Measurements from ENCODE around the gene UBE2J1. TPM values are rescaled to one million over a fixed set of nuclear protein-coding genes. Genes with fewer than 3 reads are reported as not detected.

UBE2J1 gene
- total and polyA plus RNA-seq, 4 donors, result 14.7 to 26.4 (median 18.0) TPM

GRCh38 chr6:89301586-89302194 is 50.8 kb downstream of the UBE2J1 start:
- Histone ChIP-seq H3K27me3 (ENCODE audit: control insufficient read depth in 4 of 4, insufficient read depth in 4 of 4, low read length in 3 of 4) (no peaks in the 10 kb centered on the region), H3K9ac (ENCODE audit: low read depth in 1 of 2, low read length in 2 of 2) (no peak overlapping the region), H3K36me3 (ENCODE audit: control insufficient read depth in 4 of 4, insufficient read depth in 3 of 4, low read depth in 1 of 4, low read length in 3 of 4) (no peaks in the 10 kb centered on the region), H3K9me3 (ENCODE audit: control insufficient read depth in 4 of 4, low read length in 3 of 4) (no peaks in the 10 kb centered on the region), H3K4me1 (ENCODE audit: control insufficient read depth in 4 of 4, insufficient read depth in 4 of 4, low read length in 3 of 4) (no peaks in the 10 kb centered on the region), H3K27ac (ENCODE audit: low read depth in 1 of 2, low read length in 2 of 2) (no peak overlapping the region), H3K4me3 (ENCODE audit: low read depth in 1 of 3, low read length in 3 of 3) (no peak overlapping the region)
- TF ChIP-seq GABPA (IDR thresholded peaks at IDR 0.05 in 1 of 2, conservative IDR thresholded peaks at IDR 0.05 in 1 of 2) (no peak), RAD21 (IDR thresholded peaks at IDR 0.05) (no peak), ATF3 (IDR thresholded peaks at IDR 0.05) (no peak), YY1 (IDR thresholded peaks at IDR 0.05) (no peak), SP1 (IDR thresholded peaks at IDR 0.05) (no peak), FOXA2 (IDR thresholded peaks at IDR 0.05) (no peak), EGR1 (IDR thresholded peaks at IDR 0.05; ENCODE audit: low read depth in 2 of 2) (no peak), HNF4G (IDR thresholded peaks at IDR 0.05) (no peak), HNF4A (conservative IDR thresholded peaks at IDR 0.05) (no peak), RXRA (IDR thresholded peaks at IDR 0.05) (no peak), FOXA1 (IDR thresholded peaks at IDR 0.05) (no peak), TAF1 (conservative IDR thresholded peaks at IDR 0.05) (no peak), NR2F2 (IDR thresholded peaks at IDR 0.05) (no peak), JUND (IDR thresholded peaks at IDR 0.05) (no peak), MAX (IDR thresholded peaks at IDR 0.05) (no peak)
- TF ChIP-seq, protein P1, sequence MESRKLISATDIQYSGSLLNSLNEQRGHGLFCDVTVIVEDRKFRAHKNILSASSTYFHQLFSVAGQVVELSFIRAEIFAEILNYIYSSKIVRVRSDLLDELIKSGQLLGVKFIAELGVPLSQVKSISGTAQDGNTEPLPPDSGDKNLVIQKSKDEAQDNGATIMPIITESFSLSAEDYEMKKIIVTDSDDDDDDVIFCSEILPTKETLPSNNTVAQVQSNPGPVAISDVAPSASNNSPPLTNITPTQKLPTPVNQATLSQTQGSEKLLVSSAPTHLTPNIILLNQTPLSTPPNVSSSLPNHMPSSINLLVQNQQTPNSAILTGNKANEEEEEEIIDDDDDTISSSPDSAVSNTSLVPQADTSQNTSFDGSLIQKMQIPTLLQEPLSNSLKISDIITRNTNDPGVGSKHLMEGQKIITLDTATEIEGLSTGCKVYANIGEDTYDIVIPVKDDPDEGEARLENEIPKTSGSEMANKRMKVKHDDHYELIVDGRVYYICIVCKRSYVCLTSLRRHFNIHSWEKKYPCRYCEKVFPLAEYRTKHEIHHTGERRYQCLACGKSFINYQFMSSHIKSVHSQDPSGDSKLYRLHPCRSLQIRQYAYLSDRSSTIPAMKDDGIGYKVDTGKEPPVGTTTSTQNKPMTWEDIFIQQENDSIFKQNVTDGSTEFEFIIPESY (IDR thresholded peaks at IDR 0.05), result no peak
- TF ChIP-seq, protein P2, sequence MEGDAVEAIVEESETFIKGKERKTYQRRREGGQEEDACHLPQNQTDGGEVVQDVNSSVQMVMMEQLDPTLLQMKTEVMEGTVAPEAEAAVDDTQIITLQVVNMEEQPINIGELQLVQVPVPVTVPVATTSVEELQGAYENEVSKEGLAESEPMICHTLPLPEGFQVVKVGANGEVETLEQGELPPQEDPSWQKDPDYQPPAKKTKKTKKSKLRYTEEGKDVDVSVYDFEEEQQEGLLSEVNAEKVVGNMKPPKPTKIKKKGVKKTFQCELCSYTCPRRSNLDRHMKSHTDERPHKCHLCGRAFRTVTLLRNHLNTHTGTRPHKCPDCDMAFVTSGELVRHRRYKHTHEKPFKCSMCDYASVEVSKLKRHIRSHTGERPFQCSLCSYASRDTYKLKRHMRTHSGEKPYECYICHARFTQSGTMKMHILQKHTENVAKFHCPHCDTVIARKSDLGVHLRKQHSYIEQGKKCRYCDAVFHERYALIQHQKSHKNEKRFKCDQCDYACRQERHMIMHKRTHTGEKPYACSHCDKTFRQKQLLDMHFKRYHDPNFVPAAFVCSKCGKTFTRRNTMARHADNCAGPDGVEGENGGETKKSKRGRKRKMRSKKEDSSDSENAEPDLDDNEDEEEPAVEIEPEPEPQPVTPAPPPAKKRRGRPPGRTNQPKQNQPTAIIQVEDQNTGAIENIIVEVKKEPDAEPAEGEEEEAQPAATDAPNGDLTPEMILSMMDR (IDR thresholded peaks at IDR 0.05; ENCODE audit: low read depth, low read length, missing input control), result no peak
- TF ChIP-seq, protein P3, sequence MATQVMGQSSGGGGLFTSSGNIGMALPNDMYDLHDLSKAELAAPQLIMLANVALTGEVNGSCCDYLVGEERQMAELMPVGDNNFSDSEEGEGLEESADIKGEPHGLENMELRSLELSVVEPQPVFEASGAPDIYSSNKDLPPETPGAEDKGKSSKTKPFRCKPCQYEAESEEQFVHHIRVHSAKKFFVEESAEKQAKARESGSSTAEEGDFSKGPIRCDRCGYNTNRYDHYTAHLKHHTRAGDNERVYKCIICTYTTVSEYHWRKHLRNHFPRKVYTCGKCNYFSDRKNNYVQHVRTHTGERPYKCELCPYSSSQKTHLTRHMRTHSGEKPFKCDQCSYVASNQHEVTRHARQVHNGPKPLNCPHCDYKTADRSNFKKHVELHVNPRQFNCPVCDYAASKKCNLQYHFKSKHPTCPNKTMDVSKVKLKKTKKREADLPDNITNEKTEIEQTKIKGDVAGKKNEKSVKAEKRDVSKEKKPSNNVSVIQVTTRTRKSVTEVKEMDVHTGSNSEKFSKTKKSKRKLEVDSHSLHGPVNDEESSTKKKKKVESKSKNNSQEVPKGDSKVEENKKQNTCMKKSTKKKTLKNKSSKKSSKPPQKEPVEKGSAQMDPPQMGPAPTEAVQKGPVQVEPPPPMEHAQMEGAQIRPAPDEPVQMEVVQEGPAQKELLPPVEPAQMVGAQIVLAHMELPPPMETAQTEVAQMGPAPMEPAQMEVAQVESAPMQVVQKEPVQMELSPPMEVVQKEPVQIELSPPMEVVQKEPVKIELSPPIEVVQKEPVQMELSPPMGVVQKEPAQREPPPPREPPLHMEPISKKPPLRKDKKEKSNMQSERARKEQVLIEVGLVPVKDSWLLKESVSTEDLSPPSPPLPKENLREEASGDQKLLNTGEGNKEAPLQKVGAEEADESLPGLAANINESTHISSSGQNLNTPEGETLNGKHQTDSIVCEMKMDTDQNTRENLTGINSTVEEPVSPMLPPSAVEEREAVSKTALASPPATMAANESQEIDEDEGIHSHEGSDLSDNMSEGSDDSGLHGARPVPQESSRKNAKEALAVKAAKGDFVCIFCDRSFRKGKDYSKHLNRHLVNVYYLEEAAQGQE (IDR thresholded peaks at IDR 0.05), result no peak
- WGBS, result 96% methylated on average over 25 of the region's 25 CpGs
- DNase-seq (ENCODE audit: low spot score), result no peak

Measured in liver (tissue), 9 donors.